Esophagus muscularis mucosa (tissue), 4 donors: ENCODE data around the gene DYNC2H1.

ENCODE experiments used
- CTCF ChIP-seq, 3 experiments: fragments of 200-600 bp in 2 of 3; fragments of 450-650 bp in 1 of 3; sonication (generic) in 2 of 3; IDR thresholded peaks; one replicate each; pipeline ENCODE4 v1.5.1; 2017 to 2019; ENCODE audit warnings: antibody characterized with exemption in 3 of 3, mild to moderate bottlenecking in 2 of 3, moderate library complexity in 1 of 3
- EP300 ChIP-seq: sonication (generic); formaldehyde crosslinking; IDR thresholded peaks from one replicate; pipeline ENCODE4 v1.6.1; 2017; ENCODE audit warnings: antibody characterized with exemption
- POLR2A ChIP-seq: fragments of 450-650 bp; IDR thresholded peaks from one replicate; pipeline ENCODE4 v1.6.1; 2017; ENCODE audit warnings: antibody characterized with exemption, moderate library complexity, mild to moderate bottlenecking, low read depth
- POLR2AphosphoS5 ChIP-seq, 2 donors: sonication (generic); formaldehyde crosslinking; IDR thresholded peaks; one replicate each; pipeline ENCODE4 v1.6.1; 2017; ENCODE audit warnings: antibody characterized with exemption in 2 of 2

- TF ChIP-seq POLR2AphosphoS5 (IDR thresholded peaks at IDR 0.05) (no peak), CTCF (IDR thresholded peaks at IDR 0.05) (no peak), POLR2A (no peak), EP300 (no peak)
These were observed 371.2 kb downstream of the DYNC2H1 start for GRCh38 chr11:103480421-103480820.
